ENCODE data around the gene CRB3. TPM values are rescaled to one million over a fixed set of nuclear protein-coding genes. Genes with fewer than 3 reads are reported as not detected.

The CRB3 gene
- total RNA-seq, 1 experiment from 2014 or later: 29.9 TPM

- POLR2A ChIA-PET: no interaction called here
- no peak for ATAC-seq
Observed at GRCh38 chr19:6448045-6448444, 16.0 kb upstream of the CRB3 start.

More at GRCh38 chr19:6448045-6448444, 16.0 kb upstream of the CRB3 start:
- no peak for DNase-seq (ENCODE audit: low spot score)
- CTCF ChIA-PET: no interaction called here
- Mint-ChIP-seq H3K4me3 (no peak overlapping the region), H3K9me3 (0 out of 2 replicates have a peak, but pooled peaks cover 2% of the 10 kb centered on the region), H3K36me3 (peaks cover 23% of the 10 kb centered on the region), H3K27ac (no peak overlapping the region), H3K27me3 (ENCODE audit: low read depth) (no peaks in the 10 kb centered on the region), H3K4me1 (no peaks in the 10 kb centered on the region)
- no peak for TF ChIP-seq ZNF512 (CRISPR knock-in tag; IDR thresholded peaks at IDR 0.05; ENCODE audit: borderline replicate concordance)
- no peak for TF ChIP-seq ZNF121 (CRISPR knock-in tag; IDR thresholded peaks at IDR 0.05)
- TF ChIP-seq ZNF425 (CRISPR knock-in tag; conservative IDR thresholded peaks at IDR 0.05): no peak
- no peak for TF ChIP-seq FOXK1 (CRISPR knock-in tag; IDR thresholded peaks at IDR 0.05)
- no peak for TF ChIP-seq ZBTB21 (CRISPR knock-in tag; IDR thresholded peaks at IDR 0.05; ENCODE audit: borderline replicate concordance)
- TF ChIP-seq HMGXB4 (CRISPR knock-in tag; IDR thresholded peaks at IDR 0.05): no peak
- TF ChIP-seq ATF1 (CRISPR knock-in tag; IDR thresholded peaks at IDR 0.05): no peak
- TF ChIP-seq FOXP4 (CRISPR knock-in tag; IDR thresholded peaks at IDR 0.05): no peak
- TF ChIP-seq E2F5 (CRISPR knock-in tag; IDR thresholded peaks at IDR 0.05): no peak
- no peak for TF ChIP-seq PREB (CRISPR knock-in tag; IDR thresholded peaks at IDR 0.05; ENCODE audit: borderline replicate concordance)
- TF ChIP-seq ZNF423 (CRISPR knock-in tag; IDR thresholded peaks at IDR 0.05): no peak
- no peak for TF ChIP-seq ZNF281 (CRISPR knock-in tag; IDR thresholded peaks at IDR 0.05)
- no peak for TF ChIP-seq JAZF1 (CRISPR knock-in tag; IDR thresholded peaks at IDR 0.05)
- no peak for TF ChIP-seq CREM (CRISPR knock-in tag; IDR thresholded peaks at IDR 0.05)
- no peak for TF ChIP-seq ATF6 (CRISPR knock-in tag; IDR thresholded peaks at IDR 0.05)
- no peak for TF ChIP-seq EMX1 (CRISPR knock-in tag; IDR thresholded peaks at IDR 0.05)
- TF ChIP-seq CTCF (IDR thresholded peaks at IDR 0.05): no peak
